ENCODE results near the gene CYB561A3. TPM values are rescaled to one million over a fixed set of nuclear protein-coding genes. Genes with fewer than 3 reads are reported as not detected.

Gene CYB561A3
- total RNA-seq, 2 experiments from 2014 or later: 49.4 to 59.6 TPM

GRCh38 chr11:61337706-61338470 is 23.8 kb downstream of the CYB561A3 start:
- ChIA-PET POLR2A (no interaction called here), CTCF (interaction anchor here (1.3 to 4.2 kb wide), 5 partner anchors 11 to 56 kb away, joined by 3 to 53 read pairs (median 8); partner anchors contain the start of genes CYB561A3 and TMEM138)
- Mint-ChIP-seq H3K36me3 (ENCODE audit: low read depth) (no peaks in the 10 kb centered on the region), H3K9me3 (no peaks in the 10 kb centered on the region), H3K27ac (no peak overlapping the region), H3K4me3 (no peak overlapping the region), H3K4me1 (peaks cover 38% of the 10 kb centered on the region), H3K27me3 (no peaks in the 10 kb centered on the region)
- no peak for DNase-seq

- H3K4me1 Mint-ChIP-seq: peaks cover 47% of the 10 kb centered on the region
- H3K9me3 Mint-ChIP-seq: no peaks in the 10 kb centered on the region
- no peak overlapping the region for H3K4me3 Mint-ChIP-seq
- H3K27me3 Mint-ChIP-seq: no peaks in the 10 kb centered on the region
- ChIA-PET POLR2A (interaction anchor here (0.5 to 1.2 kb wide), 6 partner anchors 12 to 56 kb away, joined by 3 to 8 read pairs (median 4); partner anchors contain the start of genes CYB561A3, TMEM138 and TMEM216), CTCF (interaction anchor here (0.6 to 4.6 kb wide), 35 partner anchors 9 to 434 kb away, joined by 3 to 88 read pairs (median 6); partner anchors contain the start of genes CPSF7, CYB561A3, SDHAF2 and TMEM138)
- H3K27ac Mint-ChIP-seq: peak overlapping the region; percentile 89
- peak; percentile 85 for DNase-seq
- H3K36me3 Mint-ChIP-seq (ENCODE audit: low read depth): peaks cover 7% of the 10 kb centered on the region
Observed at GRCh38 chr11:61336171-61336935, 25.3 kb downstream of the CYB561A3 start.

GRCh38 chr11:61335355-61335710 is 26.3 kb downstream of the CYB561A3 start:
- H3K36me3 Mint-ChIP-seq (ENCODE audit: low read depth): peaks cover 12% of the 10 kb centered on the region
- H3K9me3 Mint-ChIP-seq: no peaks in the 10 kb centered on the region
- peak overlapping the region; percentile 36 for H3K27ac Mint-ChIP-seq
- POLR2A ChIA-PET: interaction anchor here (1.0 kb wide), 1 partner anchor 13 kb away, joined by 5 read pairs; no protein-coding TSS in a partner anchor
- H3K4me1 Mint-ChIP-seq: peaks cover 56% of the 10 kb centered on the region
- no peak overlapping the region for H3K4me3 Mint-ChIP-seq
- DNase-seq: no peak
- H3K27me3 Mint-ChIP-seq: no peaks in the 10 kb centered on the region
- CTCF ChIA-PET: interaction anchor here (0.9 to 4.6 kb wide), 17 partner anchors 10 to 105 kb away, joined by 3 to 88 read pairs (median 9); partner anchors contain the start of genes CYB561A3, TMEM138 and TMEM216

- H3K27me3 Mint-ChIP-seq: no peaks in the 10 kb centered on the region
- H3K4me1 Mint-ChIP-seq: peaks cover 61% of the 10 kb centered on the region
- no peaks in the 10 kb centered on the region for H3K9me3 Mint-ChIP-seq
- POLR2A ChIA-PET: no interaction called here
- peaks cover 18% of the 10 kb centered on the region for H3K36me3 Mint-ChIP-seq (ENCODE audit: low read depth)
- no peak for DNase-seq
- H3K27ac Mint-ChIP-seq: peak overlapping the region; percentile 99
- H3K4me3 Mint-ChIP-seq: peak overlapping the region; percentile 97
- CTCF ChIA-PET: interaction anchor here (0.6 to 4.6 kb wide), 14 partner anchors 11 to 101 kb away, joined by 3 to 88 read pairs (median 4); partner anchors contain the start of genes CYB561A3, TMEM138 and TMEM216
Observed at GRCh38 chr11:61334434-61335354, 27.0 kb downstream of the CYB561A3 start.

- ChIA-PET POLR2A (interaction anchor here (1.2 kb wide), 1 partner anchor 29 kb away, joined by 5 read pairs; the partner anchor contains the start of gene TMEM138), CTCF (interaction anchor here (0.6 to 4.6 kb wide), 11 partner anchors 15 to 102 kb away, joined by 3 to 88 read pairs (median 4); partner anchors contain the start of genes CYB561A3, TMEM138 and TMEM216)
- peak overlapping the region; percentile 97 for H3K4me3 Mint-ChIP-seq
- H3K27me3 Mint-ChIP-seq: no peaks in the 10 kb centered on the region
- no peaks in the 10 kb centered on the region for H3K9me3 Mint-ChIP-seq
- H3K27ac Mint-ChIP-seq: peak overlapping the region; percentile 99
- DNase-seq: no peak
- H3K36me3 Mint-ChIP-seq (ENCODE audit: low read depth): peaks cover 24% of the 10 kb centered on the region
- H3K4me1 Mint-ChIP-seq: peaks cover 67% of the 10 kb centered on the region
Observed at GRCh38 chr11:61333550-61334433, 27.9 kb downstream of the CYB561A3 start.

GRCh38 chr11:61332797-61333549 is 28.7 kb downstream of the CYB561A3 start, which contains the start of the genes DDB1 and TKFC:
Gene DDB1, minus strand, starts transcription at chr11:61333105. Its CDS starts 137 bp downstream, at chr11:61332968.
Gene TKFC, plus strand, starts transcription at chr11:61333228. Its CDS starts 1,501 bp downstream, at chr11:61334729.
- H3K9me3 Mint-ChIP-seq: no peaks in the 10 kb centered on the region
- H3K27ac Mint-ChIP-seq: peak within 1 kb of the TSS; percentile 99
- ChIA-PET POLR2A (interaction anchor here (1.2 kb wide), 1 partner anchor 29 kb away, joined by 5 read pairs; the partner anchor contains the start of gene TMEM138), CTCF (interaction anchor here (1.2 to 4.6 kb wide), 8 partner anchors 15 to 102 kb away, joined by 3 to 88 read pairs (median 4); partner anchors contain the start of genes CYB561A3 and TMEM138)
- H3K36me3 Mint-ChIP-seq (ENCODE audit: low read depth): peaks cover 29% of the 10 kb centered on the region
- peak within 1 kb of the TSS; percentile 97 for H3K4me3 Mint-ChIP-seq
- peak; percentile 97 for DNase-seq
- peaks cover 72% of the 10 kb centered on the region for H3K4me1 Mint-ChIP-seq
- no peaks in the 10 kb centered on the region for H3K27me3 Mint-ChIP-seq

GRCh38 chr11:61332281-61332796 is 29.3 kb downstream of the CYB561A3 start:
- Mint-ChIP-seq H3K9me3 (no peaks in the 10 kb centered on the region), H3K36me3 (ENCODE audit: low read depth) (peaks cover 33% of the 10 kb centered on the region), H3K27ac (peak overlapping the region; percentile 99), H3K27me3 (no peaks in the 10 kb centered on the region), H3K4me3 (peak overlapping the region; percentile 97), H3K4me1 (peaks cover 72% of the 10 kb centered on the region)
- DNase-seq: peak; percentile 18
- ChIA-PET POLR2A (no interaction called here), CTCF (interaction anchor here (1.4 kb wide), 1 partner anchor 53 kb away, joined by 5 read pairs; no protein-coding TSS in a partner anchor)

GRCh38 chr11:61331651-61332050 is 30.0 kb downstream of the CYB561A3 start:
- H3K4me3 Mint-ChIP-seq: peak overlapping the region; percentile 97
- H3K36me3 Mint-ChIP-seq (ENCODE audit: low read depth): peaks cover 33% of the 10 kb centered on the region
- POLR2A ChIA-PET: no interaction called here
- peaks cover 66% of the 10 kb centered on the region for H3K4me1 Mint-ChIP-seq
- no peak for DNase-seq
- H3K27ac Mint-ChIP-seq: peak overlapping the region; percentile 99
- H3K27me3 Mint-ChIP-seq: no peaks in the 10 kb centered on the region
- no peaks in the 10 kb centered on the region for H3K9me3 Mint-ChIP-seq
- CTCF ChIA-PET: interaction anchor here (1.4 kb wide), 1 partner anchor 54 kb away, joined by 5 read pairs; no protein-coding TSS in a partner anchor

- no peaks in the 10 kb centered on the region for H3K27me3 Mint-ChIP-seq
- POLR2A ChIA-PET: no interaction called here
- H3K9me3 Mint-ChIP-seq: no peaks in the 10 kb centered on the region
Observed at GRCh38 chr11:61329871-61330270, 31.8 kb downstream of the CYB561A3 start.

GRCh38 chr11:61328351-61328750 is 33.3 kb downstream of the CYB561A3 start:
- POLR2A ChIA-PET: no interaction called here
- H3K27ac Mint-ChIP-seq: no peak overlapping the region

More at GRCh38 chr11:61329871-61330270, 31.8 kb downstream of the CYB561A3 start:
- Mint-ChIP-seq H3K4me3 (no peak overlapping the region), H3K4me1 (peaks cover 49% of the 10 kb centered on the region), H3K27ac (no peak overlapping the region), H3K36me3 (ENCODE audit: low read depth) (peaks cover 40% of the 10 kb centered on the region)
- CTCF ChIA-PET: interaction anchor here (0.9 to 1.5 kb wide), 4 partner anchors 13 to 117 kb away, joined by 3 to 4 read pairs (median 3); no protein-coding TSS in a partner anchor
- DNase-seq: no peak

More at GRCh38 chr11:61328351-61328750, 33.3 kb downstream of the CYB561A3 start:
- H3K4me3 Mint-ChIP-seq: no peak overlapping the region
- H3K9me3 Mint-ChIP-seq: no peaks in the 10 kb centered on the region
- CTCF ChIA-PET: interaction anchor here (0.5 to 1.2 kb wide), 3 partner anchors 54 to 263 kb away, joined by 3 read pairs; no protein-coding TSS in a partner anchor
- peaks cover 35% of the 10 kb centered on the region for H3K4me1 Mint-ChIP-seq
- peaks cover 51% of the 10 kb centered on the region for H3K36me3 Mint-ChIP-seq (ENCODE audit: low read depth)
- no peak for DNase-seq
- H3K27me3 Mint-ChIP-seq: no peaks in the 10 kb centered on the region

Measured in activated CD4-positive, alpha-beta T cell treated with anti-CD3 and anti-CD28 coated beads, Interleukin-2, amount 10 ng/mL, durations not matched to agents 7 days and 5 days (primary cell).